Inferior parietal cortex (tissue), 1 donor: ENCODE data around the gene POLR1C.
"Not testable (repeated sequence)": the region's sequence is repeated elsewhere in the genome, so short reads cannot be mapped to it uniquely, and the experiment has no call there.

Experiments
- DNase-seq: peaks from one replicate; pipeline ENCODE4 v3.0.0-alpha.2; 2016; ENCODE audit errors: extremely low spot score

POLR1C gene

DNA sequence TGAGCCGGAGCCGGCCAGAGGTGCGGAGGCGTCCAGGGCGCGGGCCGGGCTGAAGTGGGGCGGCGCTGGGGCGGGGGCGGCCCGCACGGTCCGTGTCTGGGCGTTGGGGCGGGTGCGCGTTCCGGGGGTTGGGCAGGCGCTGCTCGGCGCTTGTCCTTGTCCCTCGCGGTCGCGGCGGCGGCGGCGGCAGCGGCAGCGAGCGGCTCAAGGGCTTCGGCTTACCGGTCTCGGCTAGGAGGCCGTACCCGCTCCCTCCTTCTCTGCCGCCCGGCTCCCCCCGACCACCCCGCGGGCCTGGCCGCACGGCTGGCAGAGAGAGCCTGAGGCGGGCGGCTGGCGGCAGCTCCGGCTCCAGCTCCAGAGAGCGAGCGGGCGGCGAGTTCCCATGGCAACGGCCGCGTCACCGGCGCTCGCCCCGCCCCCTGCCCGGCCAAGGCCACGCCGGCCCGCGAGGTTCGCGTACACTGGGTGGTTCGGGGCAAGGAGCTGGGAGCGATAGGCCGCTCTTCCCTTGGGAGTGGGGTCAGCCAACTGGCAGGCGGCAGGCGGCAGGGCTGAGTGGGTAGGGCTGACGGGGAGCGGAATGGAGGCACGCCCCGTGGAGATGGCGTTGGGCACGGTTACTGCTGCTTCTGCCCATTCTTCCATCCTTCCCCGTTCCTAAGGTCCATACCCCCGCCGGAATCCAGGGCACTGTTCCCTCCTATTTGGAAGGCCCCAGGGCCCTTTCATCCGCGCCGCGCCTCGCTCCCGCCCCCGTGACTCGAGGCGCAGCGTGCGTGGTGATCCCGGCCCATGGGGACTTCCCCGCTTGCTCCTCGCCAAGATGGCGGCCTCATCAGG lies 6.7 kb upstream of the POLR1C start, which contains the start of gene LRRC73:
Gene LRRC73 (minus strand): TSS at position 363 of the 843 bp plus-strand sequence. CDS start 561 bp downstream, outside the sequence.
- DNase-seq, result peak; percentile 74

DNA sequence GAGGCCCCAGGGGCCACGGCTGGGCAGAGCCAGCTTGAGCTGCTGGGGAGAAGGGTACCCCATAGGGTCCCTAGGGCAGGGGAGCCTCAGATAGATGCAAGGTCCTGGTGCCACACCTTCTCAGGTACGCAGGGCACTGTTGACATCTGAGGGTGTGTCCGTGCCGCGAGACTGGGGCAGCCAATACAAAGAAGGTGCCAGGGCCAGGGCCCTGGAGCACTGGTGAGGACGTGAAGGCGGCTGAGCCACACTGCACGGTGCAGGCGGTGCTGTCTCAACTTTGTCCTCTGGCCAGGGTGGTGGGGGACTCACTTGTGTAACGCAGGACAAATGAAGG lies 6.1 kb upstream of the POLR1C start:
- DNase-seq, result no peak

DNA sequence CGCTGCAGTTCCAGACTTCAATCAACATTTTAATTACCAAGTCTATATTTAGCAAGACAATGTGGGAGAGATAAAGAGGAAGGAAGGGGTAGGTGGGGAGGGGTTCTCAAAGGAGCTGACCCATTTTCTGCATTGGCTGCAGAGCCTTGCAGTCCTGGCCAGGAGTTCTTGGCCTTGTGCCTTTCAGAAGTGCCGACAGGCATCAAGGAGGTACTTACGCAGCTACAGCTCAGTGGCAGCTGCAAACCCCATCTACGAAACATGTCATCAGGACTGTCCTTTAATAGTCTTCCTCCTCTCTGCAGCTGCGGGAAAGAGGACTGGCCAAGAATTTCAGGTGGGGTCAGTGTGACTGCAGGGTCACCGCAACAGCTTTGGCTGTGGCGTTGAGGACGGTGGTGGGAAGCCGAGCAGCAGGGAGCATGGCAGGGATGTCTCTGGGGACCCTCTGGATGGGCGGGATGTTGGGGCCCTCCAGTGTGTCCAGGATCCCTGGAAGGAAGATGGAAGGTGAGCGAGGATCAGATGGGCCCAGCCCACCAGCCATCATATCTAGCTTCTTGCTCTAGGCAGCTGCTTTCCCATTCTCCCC lies 5.0 kb upstream of the POLR1C start:
- DNase-seq, result no peak

DNA sequence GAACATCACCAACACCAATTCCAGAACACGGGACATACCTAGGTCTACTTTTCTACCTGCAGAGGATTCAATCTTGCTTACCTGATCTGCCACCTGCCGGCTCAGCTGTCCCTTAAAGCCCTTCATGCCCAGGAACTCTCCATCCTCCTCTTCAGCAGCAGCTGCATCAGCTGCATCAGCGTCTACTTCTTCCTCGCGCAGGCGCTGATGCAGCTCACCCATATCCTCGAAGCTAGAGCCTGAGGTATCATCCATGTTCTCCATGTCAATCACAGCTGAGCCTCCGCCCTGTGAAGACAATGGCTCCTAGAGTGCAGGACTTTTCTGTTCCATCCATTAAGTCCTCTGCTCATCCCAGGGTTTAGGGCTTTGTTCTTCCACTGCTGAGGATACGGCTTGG lies 1.1 kb upstream of the POLR1C start:
- no peak for DNase-seq

DNA sequence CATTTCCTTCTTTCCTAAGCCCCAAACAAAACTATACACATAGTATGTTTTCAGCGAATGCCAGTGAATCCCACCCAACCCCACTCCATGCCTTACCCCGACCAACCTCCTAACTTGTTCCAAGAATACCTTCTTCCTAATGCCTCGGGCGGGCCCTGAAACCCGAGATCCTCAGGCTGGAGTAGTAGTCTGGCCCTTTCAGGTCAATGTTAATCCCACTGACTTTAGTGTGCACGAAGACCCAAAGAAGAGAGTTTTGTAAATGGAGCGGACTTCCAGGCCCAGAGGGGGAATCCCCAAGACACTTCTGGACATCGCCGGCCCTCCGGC lies 557 bp upstream of the POLR1C start:
- no peak for DNase-seq

DNA sequence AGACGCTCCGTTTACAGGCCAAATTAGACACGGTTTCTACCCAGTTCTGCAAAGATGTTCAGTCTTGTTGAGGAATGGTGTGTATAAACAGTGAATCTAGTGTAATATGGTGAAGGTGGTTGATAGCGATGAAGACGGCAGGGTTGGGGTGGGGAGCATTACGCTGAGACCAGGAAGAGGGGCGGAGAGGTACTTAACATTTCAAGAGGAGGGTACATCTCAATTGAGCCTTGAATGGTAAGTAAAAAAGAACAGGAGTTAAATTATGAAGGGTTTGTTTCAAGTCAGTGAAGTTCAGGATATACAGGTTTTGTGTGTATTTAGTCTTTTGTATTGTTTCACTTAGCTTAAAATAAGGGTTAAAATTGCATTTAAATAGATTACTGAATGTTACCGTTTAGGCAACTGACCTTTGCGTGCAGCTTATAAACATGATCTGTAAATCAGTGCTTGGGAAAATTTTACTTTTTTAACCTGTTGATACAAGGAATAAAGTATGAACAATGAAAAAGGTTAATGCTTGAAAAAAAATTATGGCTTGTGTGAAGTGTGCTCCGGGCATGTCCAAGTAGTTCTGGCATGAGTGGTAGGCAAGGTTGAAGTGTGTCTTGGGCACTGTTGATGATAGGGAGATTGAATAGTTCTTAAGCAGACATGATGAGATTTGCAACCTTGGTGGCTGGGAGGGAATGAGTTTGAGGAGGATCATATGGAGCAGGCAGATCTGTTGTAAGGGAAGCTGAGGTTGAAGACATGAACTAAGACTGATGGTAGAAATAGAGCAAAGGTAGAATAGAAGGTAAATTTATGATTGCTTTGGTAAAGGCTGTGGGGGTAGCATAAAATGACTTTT lies 842 bp downstream of the POLR1C start:
- no peak for DNase-seq

DNA sequence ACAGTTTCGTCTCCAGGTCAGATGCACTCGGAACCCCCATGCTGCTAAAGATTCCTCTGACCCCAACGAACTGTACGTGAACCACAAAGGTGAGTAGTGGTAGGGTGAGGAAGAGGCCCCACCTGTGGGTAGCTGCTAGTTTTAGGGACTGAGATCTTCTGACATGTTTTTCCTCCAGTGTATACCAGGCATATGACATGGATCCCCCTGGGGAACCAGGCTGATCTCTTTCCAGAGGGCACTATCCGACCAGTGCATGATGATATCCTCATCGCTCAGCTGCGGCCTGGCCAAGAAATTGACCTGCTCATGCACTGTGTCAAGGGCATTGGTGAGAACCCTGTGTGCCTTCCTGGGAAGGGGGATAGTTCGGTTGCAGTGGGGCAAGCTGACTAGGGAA lies 3.2 kb downstream of the POLR1C start:
- no peak for DNase-seq

DNA sequence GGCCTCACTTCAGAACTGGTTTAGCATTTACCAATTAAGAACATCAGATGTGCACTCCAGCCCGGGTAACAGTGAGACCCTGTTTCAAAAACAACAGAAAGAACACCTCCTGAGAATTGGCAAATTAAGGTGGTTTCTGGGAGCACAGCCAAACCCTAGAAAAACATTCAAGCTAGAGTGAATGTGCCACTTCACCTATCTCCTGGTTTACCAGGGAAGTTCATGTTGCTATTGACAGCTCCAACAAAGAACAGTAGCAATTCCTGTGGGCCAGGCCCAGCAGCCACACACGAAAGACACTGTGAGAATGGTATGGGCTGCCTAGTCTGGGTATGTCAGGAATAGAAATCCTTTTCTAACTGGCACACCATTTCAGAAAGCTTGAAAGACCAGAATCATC lies 4.9 kb downstream of the POLR1C start:
- no peak for DNase-seq

DNA sequence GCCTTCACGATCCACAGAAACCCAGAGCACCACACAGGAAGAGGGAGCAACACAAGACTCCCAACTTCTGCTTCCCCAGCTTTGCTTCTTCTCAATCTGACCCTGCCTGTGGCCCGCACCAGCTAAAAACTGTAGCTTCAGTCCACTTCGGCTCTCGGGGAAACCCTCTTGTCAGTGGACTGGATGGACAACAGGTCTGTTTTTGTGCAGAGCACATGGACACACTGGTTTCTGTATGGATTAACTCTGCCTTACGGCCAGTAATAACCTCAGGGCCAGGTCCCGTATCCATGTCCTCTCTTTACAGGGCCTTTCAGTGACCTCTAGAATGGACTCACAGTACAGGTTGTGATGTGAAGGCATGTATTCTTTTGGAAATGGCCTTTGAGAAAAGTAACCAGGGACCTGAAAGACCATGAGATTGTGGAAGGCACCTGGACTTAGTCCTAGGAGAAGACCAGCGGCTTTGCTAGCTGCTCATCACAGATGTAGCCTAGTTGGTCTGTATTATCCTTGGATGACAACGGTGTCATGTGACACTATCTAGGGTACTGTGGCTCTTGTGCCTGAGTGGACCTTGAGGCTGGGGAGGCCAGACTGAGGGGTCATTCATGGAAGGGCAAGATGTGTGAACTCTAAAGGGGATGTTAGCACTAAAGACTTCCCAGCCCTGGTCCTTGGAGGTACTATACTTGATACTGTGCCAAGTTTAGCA lies 5.8 kb downstream of the POLR1C start:
- DNase-seq, result no peak

DNA sequence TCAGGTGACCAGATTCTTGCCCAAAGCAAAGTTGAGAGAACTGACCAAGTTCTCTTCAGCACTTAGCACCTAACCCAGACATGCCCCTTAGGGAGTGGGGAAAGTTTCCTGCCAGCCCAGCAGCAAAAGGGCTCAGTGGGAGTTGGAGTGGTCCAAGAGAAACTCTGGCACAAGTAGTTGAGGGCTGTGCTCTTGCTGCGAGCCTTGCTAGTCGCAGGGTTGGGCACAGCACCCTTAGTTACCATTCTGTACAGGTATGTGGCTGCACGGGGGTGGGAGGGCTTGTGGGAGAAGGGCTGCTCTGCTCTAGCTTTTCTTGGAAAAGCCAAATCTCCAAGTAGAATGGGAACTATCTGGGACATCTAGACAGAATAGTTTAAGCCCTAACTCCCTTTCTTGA lies 6.4 kb downstream of the POLR1C start:
- DNase-seq, result no peak

DNA sequence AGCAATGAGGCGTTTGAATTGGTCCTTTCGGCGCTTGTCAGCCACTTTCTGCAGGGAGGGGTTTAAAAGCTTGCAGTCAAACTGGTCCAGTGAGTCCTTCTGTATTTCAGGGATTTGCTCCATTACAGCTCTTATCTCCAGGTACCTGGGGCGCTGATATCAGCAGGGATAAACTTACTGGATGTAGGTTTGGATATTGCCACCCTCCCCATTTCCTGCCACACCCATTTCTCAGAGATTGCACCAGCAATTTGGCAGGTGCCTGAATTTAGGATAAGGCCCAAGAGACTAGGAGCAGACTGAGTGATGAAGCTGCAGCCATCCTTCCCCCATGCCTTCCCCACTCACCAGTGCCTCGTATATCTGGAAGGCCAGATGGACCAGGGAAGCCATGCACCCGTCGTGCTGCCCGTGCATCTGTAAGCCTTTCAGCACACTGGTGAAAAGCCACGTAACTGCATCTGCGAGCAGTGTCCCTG lies 7.6 kb downstream of the POLR1C start:
- no peak for DNase-seq

DNA sequence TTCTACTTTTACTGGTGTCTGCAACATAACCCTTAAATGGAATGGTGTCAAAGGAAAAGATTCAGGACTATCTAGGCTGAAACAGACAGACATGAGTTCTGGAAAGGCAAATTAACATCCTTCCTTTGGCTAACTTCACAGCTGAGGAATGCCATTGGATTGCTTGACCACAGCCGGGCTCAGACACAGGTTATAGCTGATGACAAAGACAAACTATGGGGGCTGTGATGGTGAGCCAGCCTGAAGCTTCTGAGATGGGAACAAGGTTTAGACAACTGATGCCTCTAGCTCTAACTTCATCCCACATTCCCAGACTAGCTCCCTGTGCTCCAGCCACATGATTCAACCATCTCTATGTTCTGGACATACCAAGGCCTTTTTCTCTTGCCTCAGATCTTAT lies 15.3 kb downstream of the POLR1C start:
- DNase-seq, result no peak

DNA sequence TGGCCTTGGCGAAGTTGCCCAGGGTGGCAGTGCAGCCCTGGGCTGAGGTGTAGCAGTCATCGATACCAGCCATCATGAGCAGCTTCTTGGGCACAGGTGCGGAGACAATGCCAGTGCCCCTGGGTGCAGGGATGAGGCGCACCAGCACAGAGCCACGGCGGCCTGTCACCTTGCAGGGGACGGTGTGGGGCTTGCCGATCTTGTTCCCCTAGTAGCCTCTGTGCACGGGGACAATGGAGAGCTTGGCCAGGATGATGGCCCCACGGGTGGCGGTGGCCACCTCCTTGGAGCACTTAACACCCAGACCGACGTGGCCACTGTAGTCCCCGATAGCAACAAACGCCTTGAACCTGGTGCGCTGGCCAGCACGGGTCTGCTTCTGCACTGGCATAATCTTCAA lies 22.1 kb downstream of the POLR1C start:
- not testable (repeated sequence) for DNase-seq

DNA sequence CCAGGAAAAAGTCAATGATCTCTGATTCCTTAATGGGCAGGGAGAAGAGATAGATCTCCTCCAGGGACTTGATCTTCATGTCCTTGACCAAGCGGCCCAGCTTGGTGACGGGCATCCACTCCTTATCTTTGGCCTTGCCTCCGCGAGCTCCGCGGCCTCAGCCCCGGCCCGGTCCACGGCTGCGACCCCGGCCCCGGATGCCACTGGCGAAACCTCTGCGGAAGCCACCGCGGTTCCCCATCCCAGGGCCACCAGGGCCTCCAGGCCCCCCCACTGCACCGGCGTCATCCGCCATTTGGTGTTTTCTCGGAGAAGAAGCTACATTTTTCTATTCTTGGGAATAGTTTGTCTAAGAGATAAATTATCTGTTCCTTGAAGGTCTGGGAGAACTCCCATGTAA lies 22.5 kb downstream of the POLR1C start:
- not testable (repeated sequence) for DNase-seq

DNA sequence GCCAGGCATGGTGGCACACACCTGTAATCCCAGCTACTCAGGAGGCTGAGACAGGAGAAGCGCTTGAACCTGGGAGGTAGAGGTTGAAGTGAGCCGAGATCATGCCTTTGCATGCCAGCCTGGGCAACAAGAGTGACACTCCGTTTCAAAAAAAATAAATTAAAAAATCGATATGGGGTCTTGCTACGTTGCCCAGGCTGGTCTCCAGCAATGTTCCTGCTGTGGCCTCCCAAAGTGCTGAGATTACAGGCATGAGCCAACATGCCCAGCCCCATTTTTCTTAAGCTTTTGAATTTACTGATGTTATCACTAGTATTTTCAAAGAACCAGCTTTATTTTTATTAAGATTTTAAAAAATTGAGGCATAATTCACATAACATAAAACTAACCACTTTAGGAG lies 23.6 kb downstream of the POLR1C start:
- DNase-seq, result no peak

DNA sequence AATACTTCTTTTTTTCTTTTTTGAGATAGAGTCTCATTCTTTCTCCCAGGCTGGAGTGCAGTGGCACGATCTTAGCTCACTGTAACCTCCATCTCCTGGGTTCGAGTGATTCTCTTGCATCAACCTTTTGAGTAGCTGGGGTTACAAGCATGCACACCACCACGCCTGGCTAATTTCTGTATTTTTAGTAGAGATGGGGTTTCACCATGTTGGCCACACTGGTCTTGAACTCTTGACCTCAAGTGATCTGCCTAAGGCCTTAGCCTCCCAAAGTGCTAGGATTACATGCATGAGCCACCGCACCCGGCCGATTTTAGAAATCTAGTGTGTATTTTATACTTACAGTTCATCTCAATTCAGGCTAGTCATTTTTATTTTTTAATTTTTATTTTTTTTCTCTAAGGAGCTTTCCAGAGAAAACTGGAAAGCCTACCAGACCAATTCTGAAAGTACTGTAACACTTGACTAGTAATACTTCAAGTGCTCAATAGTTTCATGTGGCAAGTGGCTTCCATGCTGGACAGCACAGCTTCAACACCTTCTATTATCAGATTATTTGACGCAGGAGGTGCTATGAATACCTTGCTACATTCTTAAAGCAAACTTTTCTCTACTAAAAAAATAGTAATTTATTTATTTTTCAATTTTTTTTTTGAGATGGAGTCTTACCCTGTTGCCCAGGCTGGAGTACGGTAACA lies 25.0 kb downstream of the POLR1C start:
- no peak for DNase-seq

DNA sequence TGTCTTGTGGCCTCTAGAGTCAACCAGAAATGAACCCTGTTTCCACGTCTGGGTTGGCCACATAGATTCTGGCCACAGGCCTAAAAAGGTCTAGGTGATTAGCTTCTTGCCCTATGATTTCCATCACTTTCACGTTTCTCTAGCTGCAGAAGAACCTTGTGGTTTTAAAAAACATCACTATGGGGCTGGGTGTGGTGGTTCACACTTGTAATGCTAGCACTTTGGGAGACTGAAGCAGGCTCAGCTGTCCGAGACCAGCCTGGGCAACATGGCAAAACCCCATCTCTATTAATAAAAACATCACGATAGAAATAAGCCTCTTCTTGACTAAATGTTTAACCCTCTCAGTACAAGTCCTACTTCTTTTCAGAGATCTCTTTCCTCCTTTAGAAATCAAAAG lies 27.6 kb downstream of the POLR1C start:
- no peak for DNase-seq

DNA sequence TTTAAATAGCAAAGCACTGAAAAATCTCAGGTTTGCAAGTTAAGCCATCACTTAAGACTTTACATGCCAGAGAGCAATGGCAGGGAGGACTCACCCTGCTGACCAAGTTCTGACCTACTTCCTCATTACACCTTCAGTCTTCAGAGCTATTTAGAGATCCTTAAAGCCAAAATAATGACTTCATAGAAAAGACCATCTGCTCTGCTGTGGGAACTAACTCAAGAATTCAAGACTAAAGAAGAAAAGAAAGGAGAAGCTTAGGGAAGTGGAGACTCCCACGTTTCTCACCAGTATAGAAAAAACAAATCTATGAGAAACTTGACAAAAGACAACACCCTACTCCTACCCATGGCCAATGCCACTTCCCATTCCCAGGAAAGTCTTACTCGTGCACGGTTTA lies 30.3 kb downstream of the POLR1C start:
- no peak for DNase-seq

DNA sequence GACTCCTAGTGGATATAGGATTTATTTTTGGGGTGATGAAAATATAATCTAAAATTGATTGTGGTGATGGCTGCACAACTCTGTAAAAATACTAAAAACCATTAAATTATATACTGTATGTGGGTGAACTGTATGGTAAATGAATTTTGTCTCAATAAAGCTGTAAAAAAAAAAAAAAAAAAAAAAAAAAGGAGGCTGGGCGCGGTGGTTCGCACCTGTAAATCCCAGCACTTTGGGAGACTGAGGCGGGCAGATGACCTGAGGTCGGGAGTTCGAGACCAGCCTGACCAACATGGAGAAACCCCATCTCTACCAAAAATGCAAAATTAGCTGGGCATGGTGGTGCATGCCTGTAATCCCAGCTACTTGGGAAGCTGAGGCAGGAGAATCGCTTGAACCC lies 40.7 kb downstream of the POLR1C start:
- DNase-seq, result not testable (repeated sequence)

DNA sequence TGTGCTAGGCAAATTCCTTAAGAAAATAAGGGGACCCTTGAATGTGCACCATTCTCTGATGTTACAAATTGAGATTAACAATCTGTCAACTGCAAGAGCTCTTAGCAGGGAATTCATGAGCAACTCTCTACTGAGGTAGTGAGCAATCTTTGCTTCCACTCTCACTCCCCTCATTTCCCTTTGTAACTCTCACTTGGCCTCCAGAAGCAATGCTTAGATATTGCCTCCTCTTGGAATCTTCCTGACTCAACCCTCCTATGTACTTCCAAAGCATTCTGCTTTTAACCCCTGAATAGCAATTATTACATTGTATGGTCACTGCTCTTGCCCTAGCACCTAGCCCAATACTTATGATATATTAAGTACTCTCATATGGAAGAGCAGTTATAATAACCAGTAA lies 42.4 kb downstream of the POLR1C start:
- DNase-seq, result no peak

DNA sequence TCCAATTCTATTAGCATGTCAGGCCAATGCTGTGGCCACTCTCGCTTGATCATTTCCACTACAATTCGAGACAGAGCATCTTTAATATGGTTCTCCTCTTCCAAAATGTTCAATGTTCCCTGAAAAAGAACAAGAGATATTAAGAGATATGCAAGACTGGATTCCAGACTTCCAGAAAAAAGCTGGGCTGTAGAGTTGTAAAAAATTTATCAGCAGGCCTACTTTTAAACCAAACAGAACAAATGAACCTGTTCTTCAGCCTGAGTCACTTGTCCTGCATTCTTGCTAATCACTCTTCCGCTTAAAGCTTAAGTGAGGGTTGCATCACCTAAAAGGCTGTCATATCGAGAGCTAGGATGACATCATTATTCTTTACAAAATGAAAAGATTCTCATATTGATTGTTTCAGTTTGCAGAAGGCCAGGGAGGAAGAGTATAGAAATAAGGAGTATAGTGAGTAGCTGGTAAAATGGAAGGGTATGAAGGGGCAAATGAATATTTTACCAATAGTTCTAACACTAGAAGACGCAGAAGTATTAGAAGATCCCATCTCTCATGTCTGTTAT lies 54.1 kb downstream of the POLR1C start:
- DNase-seq, result no peak
